HG03469 (cell line): Measurements from ENCODE around the gene HOXA9.

ENCODE experiments used
- ATAC-seq: cut with Tn5 transposase; IDR thresholded peaks from one replicate; pipeline ENCODE4 v1.9.1; 2021; ENCODE audit warnings: mild to moderate bottlenecking, moderate library complexity, moderate number of reproducible peaks; ENCODE audit not compliant: unreplicated experiment

HOXA9 gene

GRCh38 chr7:27165089-27165995 lies at the start of gene HOXA9:
Gene HOXA9, minus strand, starts transcription at chr7:27165537. Its CDS starts 80 bp downstream, at chr7:27165457.
- ATAC-seq = no peak

GRCh38 chr7:27214239-27214950 lies 49.1 kb upstream of the HOXA9 start:
- ATAC-seq = no peak

GRCh38 chr7:27213433-27214238 lies 48.3 kb upstream of the HOXA9 start:
- ATAC-seq = no peak

GRCh38 chr7:27212497-27213432 lies 47.4 kb upstream of the HOXA9 start:
- no peak for ATAC-seq

- no peak for ATAC-seq
Observed at GRCh38 chr7:27211764-27212204, 46.4 kb upstream of the HOXA9 start.

- ATAC-seq = no peak
Observed at GRCh38 chr7:27211084-27211446, 45.7 kb upstream of the HOXA9 start.

GRCh38 chr7:27210441-27211083 lies 45.2 kb upstream of the HOXA9 start:
- ATAC-seq = no peak

- no peak for ATAC-seq
Observed at GRCh38 chr7:27209933-27210440, 44.6 kb upstream of the HOXA9 start.

- no peak for ATAC-seq
Observed at GRCh38 chr7:27208998-27209397, 43.7 kb upstream of the HOXA9 start.

GRCh38 chr7:27207348-27207985 lies 42.1 kb upstream of the HOXA9 start:
- no peak for ATAC-seq

GRCh38 chr7:27205325-27206280 lies 40.3 kb upstream of the HOXA9 start:
- no peak for ATAC-seq

GRCh38 chr7:27204851-27205322 lies 39.5 kb upstream of the HOXA9 start:
- no peak for ATAC-seq

GRCh38 chr7:27203964-27204594 lies 38.7 kb upstream of the HOXA9 start:
- ATAC-seq = no peak

- ATAC-seq = no peak
Observed at GRCh38 chr7:27203365-27203953, 38.1 kb upstream of the HOXA9 start.

GRCh38 chr7:27202862-27203134 lies 37.5 kb upstream of the HOXA9 start:
- ATAC-seq = no peak

- no peak for ATAC-seq
Observed at GRCh38 chr7:27202018-27202861, 36.9 kb upstream of the HOXA9 start.
